ENCODE measurements around the gene PLEKHH3.
"Not testable (repeated sequence)": the region's sequence is repeated elsewhere in the genome, so short reads cannot be mapped to it uniquely, and the experiment has no call there.

Gene PLEKHH3

GRCh38 chr17:42627032-42627764 is 49.6 kb downstream of the PLEKHH3 start:
- H3K79me2 ChIP-seq (ENCODE audit: control insufficient read depth, insufficient read depth, low read length, unreplicated experiment); H3K4me1 ChIP-seq (ENCODE audit: control insufficient read depth, insufficient read depth, low read length, unreplicated experiment); H2AFZ ChIP-seq (ENCODE audit: low read length, unreplicated experiment); H3K4me3 ChIP-seq (ENCODE audit: low read depth, low read length); H3K27ac ChIP-seq (ENCODE audit: low read depth, low read length); H3K36me3 ChIP-seq (ENCODE audit: insufficient read depth, low read length); H3K27me3 ChIP-seq (ENCODE audit: insufficient read depth, low read length): not testable (repeated sequence)

- H3K27ac ChIP-seq (ENCODE audit: low read depth, low read length): no peak overlapping the region
- peaks cover 5% of the 10 kb centered on the region for H3K4me1 ChIP-seq (ENCODE audit: control insufficient read depth, insufficient read depth, low read length, unreplicated experiment)
- no peak overlapping the region for H2AFZ ChIP-seq (ENCODE audit: low read length, unreplicated experiment)
- H3K4me3 ChIP-seq (ENCODE audit: low read depth, low read length): no peak overlapping the region
- no peaks in the 10 kb centered on the region for H3K27me3 ChIP-seq (ENCODE audit: insufficient read depth, low read length)
- H3K36me3 ChIP-seq (ENCODE audit: insufficient read depth, low read length): no peaks in the 10 kb centered on the region
- H3K79me2 ChIP-seq (ENCODE audit: control insufficient read depth, insufficient read depth, low read length, unreplicated experiment): no peaks in the 10 kb centered on the region
Measured at GRCh38 chr17:42623732-42624596, 52.8 kb downstream of the PLEKHH3 start.

GRCh38 chr17:42623271-42623670 is 53.5 kb downstream of the PLEKHH3 start:
- H3K79me2 ChIP-seq (ENCODE audit: control insufficient read depth, insufficient read depth, low read length, unreplicated experiment): no peaks in the 10 kb centered on the region
- no peaks in the 10 kb centered on the region for H3K27me3 ChIP-seq (ENCODE audit: insufficient read depth, low read length)
- H3K36me3 ChIP-seq (ENCODE audit: insufficient read depth, low read length): no peaks in the 10 kb centered on the region
- H3K27ac ChIP-seq (ENCODE audit: low read depth, low read length): no peak overlapping the region
- peaks cover 5% of the 10 kb centered on the region for H3K4me1 ChIP-seq (ENCODE audit: control insufficient read depth, insufficient read depth, low read length, unreplicated experiment)
- no peak overlapping the region for H2AFZ ChIP-seq (ENCODE audit: low read length, unreplicated experiment)
- H3K4me3 ChIP-seq (ENCODE audit: low read depth, low read length): no peak overlapping the region

DNA sequence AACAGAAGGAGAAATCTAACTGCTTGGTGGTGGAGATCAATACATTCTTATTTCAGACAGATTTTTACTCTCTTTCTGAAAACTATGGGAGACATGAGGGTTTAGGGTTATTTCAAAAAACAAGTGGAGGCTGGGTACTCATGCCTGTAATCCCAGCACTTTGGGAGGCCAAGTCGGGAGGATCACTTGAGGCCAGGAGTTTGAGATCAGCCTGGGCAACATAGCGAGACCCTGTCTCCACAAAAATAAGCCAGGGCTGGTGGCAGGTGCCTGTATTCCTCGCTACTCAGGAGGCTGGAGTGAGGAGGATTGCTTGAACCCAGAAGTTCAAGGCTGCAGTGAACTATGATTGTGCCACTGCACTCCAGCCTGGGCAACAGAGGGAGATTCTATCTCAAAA is 54.8 kb downstream of the PLEKHH3 start:
- not testable (repeated sequence) for H3K27me3 ChIP-seq (ENCODE audit: insufficient read depth, low read length); H3K4me1 ChIP-seq (ENCODE audit: control insufficient read depth, insufficient read depth, low read length, unreplicated experiment)

GRCh38 chr17:42618442-42619150 is 58.2 kb downstream of the PLEKHH3 start:
- Histone ChIP-seq H3K27me3 (ENCODE audit: insufficient read depth, low read length) (no peaks in the 10 kb centered on the region), H3K27ac (ENCODE audit: low read depth, low read length) (no peak overlapping the region), H3K79me2 (ENCODE audit: control insufficient read depth, insufficient read depth, low read length, unreplicated experiment) (no peaks in the 10 kb centered on the region), H3K36me3 (ENCODE audit: insufficient read depth, low read length) (peaks cover 4% of the 10 kb centered on the region; the same call in 1 of the 2 replicates), H2AFZ (ENCODE audit: low read length, unreplicated experiment) (no peak overlapping the region), H3K4me1 (ENCODE audit: control insufficient read depth, insufficient read depth, low read length, unreplicated experiment) (no peaks in the 10 kb centered on the region), H3K4me3 (ENCODE audit: low read depth, low read length) (no peak overlapping the region)

More for the DNA sequence above, 54.8 kb downstream of the PLEKHH3 start:
- H3K4me3 ChIP-seq (ENCODE audit: low read depth, low read length); H3K27ac ChIP-seq (ENCODE audit: low read depth, low read length); H2AFZ ChIP-seq (ENCODE audit: low read length, unreplicated experiment); H3K79me2 ChIP-seq (ENCODE audit: control insufficient read depth, insufficient read depth, low read length, unreplicated experiment); H3K36me3 ChIP-seq (ENCODE audit: insufficient read depth, low read length): not testable (repeated sequence)

DNA sequence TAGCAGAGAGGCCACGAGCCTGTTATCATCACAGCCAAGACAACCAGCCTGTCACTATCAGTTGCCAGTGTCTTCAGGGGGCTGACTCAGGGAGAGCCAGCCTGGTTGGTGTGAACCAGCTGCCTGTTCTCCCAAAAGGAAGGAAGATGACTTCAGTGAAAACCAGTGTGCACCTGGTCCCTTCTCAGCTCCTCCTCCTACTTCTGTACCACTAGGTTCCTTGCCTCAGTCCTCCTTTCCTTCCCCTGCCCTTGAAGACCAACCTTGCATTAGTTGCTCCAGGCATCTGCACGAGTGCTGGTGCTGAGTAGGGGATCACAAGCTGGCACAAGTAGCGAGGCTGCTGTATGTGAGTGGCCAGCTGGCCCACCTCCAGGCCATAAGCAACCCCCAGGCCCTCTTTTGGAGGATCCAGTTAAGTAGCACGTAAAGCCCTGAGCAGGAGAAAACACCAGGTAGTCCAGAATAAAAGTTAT is 58.8 kb downstream of the PLEKHH3 start:
- Histone ChIP-seq H3K4me3 (ENCODE audit: low read depth, low read length) (no peak overlapping the region), H2AFZ (ENCODE audit: low read length, unreplicated experiment) (no peak overlapping the region), H3K4me1 (ENCODE audit: control insufficient read depth, insufficient read depth, low read length, unreplicated experiment) (no peaks in the 10 kb centered on the region), H3K27me3 (ENCODE audit: insufficient read depth, low read length) (no peaks in the 10 kb centered on the region), H3K36me3 (ENCODE audit: insufficient read depth, low read length) (peaks cover 4% of the 10 kb centered on the region; the same call in 1 of the 2 replicates), H3K27ac (ENCODE audit: low read depth, low read length) (no peak overlapping the region), H3K79me2 (ENCODE audit: control insufficient read depth, insufficient read depth, low read length, unreplicated experiment) (no peaks in the 10 kb centered on the region)
